ENCODE measurements around the gene POMGNT2. TPM values are rescaled to one million over a fixed set of nuclear protein-coding genes. Genes with fewer than 3 reads are reported as not detected.

POMGNT2 gene
- total and polyA plus RNA-seq, 4 donors = 5.8 to 6.6 (median 6.5) TPM

DNA sequence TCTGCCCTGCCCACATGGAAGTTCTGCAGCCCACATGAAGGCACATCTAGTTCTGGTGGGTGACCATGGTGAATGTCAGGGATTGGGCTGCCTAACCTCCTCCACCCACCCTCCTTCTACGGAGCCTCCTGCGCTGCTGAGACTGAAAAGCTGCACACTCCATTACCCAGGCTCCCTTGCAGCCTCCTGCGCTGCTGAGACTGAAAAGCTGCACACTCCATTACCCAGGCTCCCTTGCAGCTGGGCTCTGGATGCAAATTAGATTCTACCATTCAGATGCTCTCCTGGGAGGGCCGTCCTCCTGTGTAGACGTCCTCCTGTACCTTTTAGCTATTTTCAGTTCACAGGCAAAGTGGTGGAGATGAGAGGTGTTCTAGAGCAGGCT, 32.1 kb downstream of the POMGNT2 start:
- no peaks in the 10 kb centered on the region for H3K27me3 ChIP-seq (ENCODE audit: control insufficient read depth in 4 of 4, insufficient read depth in 4 of 4, low read length in 3 of 4)
- H3K4me3 ChIP-seq (ENCODE audit: low read depth in 1 of 3, low read length in 3 of 3) = no peak overlapping the region
- H3K9ac ChIP-seq (ENCODE audit: low read depth in 1 of 2, low read length in 2 of 2) = no peak overlapping the region
- peak; percentile 19 for DNase-seq (ENCODE audit: low spot score)
- no peaks in the 10 kb centered on the region for H3K36me3 ChIP-seq (ENCODE audit: control insufficient read depth in 4 of 4, insufficient read depth in 3 of 4, low read depth in 1 of 4, low read length in 3 of 4)
- 88% methylated on average over 5 of the region's 5 CpGs for WGBS
- peak overlapping the region; percentile 85 to 95 for H3K27ac ChIP-seq (ENCODE audit: low read depth in 1 of 2, low read length in 2 of 2)
- no peaks in the 10 kb centered on the region for H3K9me3 ChIP-seq (ENCODE audit: control insufficient read depth in 4 of 4, low read length in 3 of 4)
- TF ChIP-seq MAX (IDR thresholded peaks at IDR 0.05) = no peak
- no peak for TF ChIP-seq GABPA (IDR thresholded peaks at IDR 0.05 in 1 of 2, conservative IDR thresholded peaks at IDR 0.05 in 1 of 2)
- no peak for TF ChIP-seq NR2F2 (IDR thresholded peaks at IDR 0.05)
- TF ChIP-seq, protein P1, sequence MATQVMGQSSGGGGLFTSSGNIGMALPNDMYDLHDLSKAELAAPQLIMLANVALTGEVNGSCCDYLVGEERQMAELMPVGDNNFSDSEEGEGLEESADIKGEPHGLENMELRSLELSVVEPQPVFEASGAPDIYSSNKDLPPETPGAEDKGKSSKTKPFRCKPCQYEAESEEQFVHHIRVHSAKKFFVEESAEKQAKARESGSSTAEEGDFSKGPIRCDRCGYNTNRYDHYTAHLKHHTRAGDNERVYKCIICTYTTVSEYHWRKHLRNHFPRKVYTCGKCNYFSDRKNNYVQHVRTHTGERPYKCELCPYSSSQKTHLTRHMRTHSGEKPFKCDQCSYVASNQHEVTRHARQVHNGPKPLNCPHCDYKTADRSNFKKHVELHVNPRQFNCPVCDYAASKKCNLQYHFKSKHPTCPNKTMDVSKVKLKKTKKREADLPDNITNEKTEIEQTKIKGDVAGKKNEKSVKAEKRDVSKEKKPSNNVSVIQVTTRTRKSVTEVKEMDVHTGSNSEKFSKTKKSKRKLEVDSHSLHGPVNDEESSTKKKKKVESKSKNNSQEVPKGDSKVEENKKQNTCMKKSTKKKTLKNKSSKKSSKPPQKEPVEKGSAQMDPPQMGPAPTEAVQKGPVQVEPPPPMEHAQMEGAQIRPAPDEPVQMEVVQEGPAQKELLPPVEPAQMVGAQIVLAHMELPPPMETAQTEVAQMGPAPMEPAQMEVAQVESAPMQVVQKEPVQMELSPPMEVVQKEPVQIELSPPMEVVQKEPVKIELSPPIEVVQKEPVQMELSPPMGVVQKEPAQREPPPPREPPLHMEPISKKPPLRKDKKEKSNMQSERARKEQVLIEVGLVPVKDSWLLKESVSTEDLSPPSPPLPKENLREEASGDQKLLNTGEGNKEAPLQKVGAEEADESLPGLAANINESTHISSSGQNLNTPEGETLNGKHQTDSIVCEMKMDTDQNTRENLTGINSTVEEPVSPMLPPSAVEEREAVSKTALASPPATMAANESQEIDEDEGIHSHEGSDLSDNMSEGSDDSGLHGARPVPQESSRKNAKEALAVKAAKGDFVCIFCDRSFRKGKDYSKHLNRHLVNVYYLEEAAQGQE (IDR thresholded peaks at IDR 0.05) = no peak
- no peak for TF ChIP-seq EGR1 (IDR thresholded peaks at IDR 0.05; ENCODE audit: low read depth in 2 of 2)
- TF ChIP-seq, protein P2, sequence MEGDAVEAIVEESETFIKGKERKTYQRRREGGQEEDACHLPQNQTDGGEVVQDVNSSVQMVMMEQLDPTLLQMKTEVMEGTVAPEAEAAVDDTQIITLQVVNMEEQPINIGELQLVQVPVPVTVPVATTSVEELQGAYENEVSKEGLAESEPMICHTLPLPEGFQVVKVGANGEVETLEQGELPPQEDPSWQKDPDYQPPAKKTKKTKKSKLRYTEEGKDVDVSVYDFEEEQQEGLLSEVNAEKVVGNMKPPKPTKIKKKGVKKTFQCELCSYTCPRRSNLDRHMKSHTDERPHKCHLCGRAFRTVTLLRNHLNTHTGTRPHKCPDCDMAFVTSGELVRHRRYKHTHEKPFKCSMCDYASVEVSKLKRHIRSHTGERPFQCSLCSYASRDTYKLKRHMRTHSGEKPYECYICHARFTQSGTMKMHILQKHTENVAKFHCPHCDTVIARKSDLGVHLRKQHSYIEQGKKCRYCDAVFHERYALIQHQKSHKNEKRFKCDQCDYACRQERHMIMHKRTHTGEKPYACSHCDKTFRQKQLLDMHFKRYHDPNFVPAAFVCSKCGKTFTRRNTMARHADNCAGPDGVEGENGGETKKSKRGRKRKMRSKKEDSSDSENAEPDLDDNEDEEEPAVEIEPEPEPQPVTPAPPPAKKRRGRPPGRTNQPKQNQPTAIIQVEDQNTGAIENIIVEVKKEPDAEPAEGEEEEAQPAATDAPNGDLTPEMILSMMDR (IDR thresholded peaks at IDR 0.05; ENCODE audit: low read depth, low read length, missing input control) = no peak
- no peak for TF ChIP-seq FOXA1 (IDR thresholded peaks at IDR 0.05)
- no peak for TF ChIP-seq YY1 (IDR thresholded peaks at IDR 0.05)
- no peak for TF ChIP-seq ZBTB33 (IDR thresholded peaks at IDR 0.05)
- TF ChIP-seq RAD21 (IDR thresholded peaks at IDR 0.05) = no peak
- TF ChIP-seq, protein P3, sequence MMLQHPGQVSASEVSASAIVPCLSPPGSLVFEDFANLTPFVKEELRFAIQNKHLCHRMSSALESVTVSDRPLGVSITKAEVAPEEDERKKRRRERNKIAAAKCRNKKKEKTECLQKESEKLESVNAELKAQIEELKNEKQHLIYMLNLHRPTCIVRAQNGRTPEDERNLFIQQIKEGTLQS (IDR thresholded peaks at IDR 0.05) = no peak
- no peak for TF ChIP-seq FOXA2 (IDR thresholded peaks at IDR 0.05)
- peaks cover 9 to 25% (median 19%) of the 10 kb centered on the region in 4 donors for H3K4me1 ChIP-seq (ENCODE audit: control insufficient read depth in 4 of 4, insufficient read depth in 4 of 4, low read length in 3 of 4)

- 93% methylated on average over 7 of the region's 7 CpGs for WGBS
- peak; percentile 31 for DNase-seq (ENCODE audit: low spot score)
- TF ChIP-seq RAD21 (IDR thresholded peaks at IDR 0.05) = no peak
- no peak for TF ChIP-seq HNF4A (conservative IDR thresholded peaks at IDR 0.05)
- TF ChIP-seq TAF1 (conservative IDR thresholded peaks at IDR 0.05) = no peak
- no peak for TF ChIP-seq EGR1 (IDR thresholded peaks at IDR 0.05; ENCODE audit: low read depth in 2 of 2)
- no peak for TF ChIP-seq HNF4G (IDR thresholded peaks at IDR 0.05)
- TF ChIP-seq FOXA2 (IDR thresholded peaks at IDR 0.05) = no peak
- Histone ChIP-seq H3K4me1 (ENCODE audit: control insufficient read depth in 4 of 4, insufficient read depth in 4 of 4, low read length in 3 of 4) (peaks cover 9 to 25% (median 19%) of the 10 kb centered on the region in 4 donors), H3K4me3 (ENCODE audit: low read depth in 1 of 3, low read length in 3 of 3) (no peak overlapping the region), H3K36me3 (ENCODE audit: control insufficient read depth in 4 of 4, insufficient read depth in 3 of 4, low read depth in 1 of 4, low read length in 3 of 4) (no peaks in the 10 kb centered on the region), H3K9me3 (ENCODE audit: control insufficient read depth in 4 of 4, low read length in 3 of 4) (no peaks in the 10 kb centered on the region), H3K27me3 (ENCODE audit: control insufficient read depth in 4 of 4, insufficient read depth in 4 of 4, low read length in 3 of 4) (no peaks in the 10 kb centered on the region), H3K27ac (ENCODE audit: low read depth in 1 of 2, low read length in 2 of 2) (no peak overlapping the region), H3K9ac (ENCODE audit: low read depth in 1 of 2, low read length in 2 of 2) (no peak overlapping the region)
These were observed 32.6 kb downstream of the POMGNT2 start for GRCh38 chr3:43073116-43073835.

Data from liver (tissue), 9 donors.